BLaER1 treated with 17β-estradiol and CSF1 and Interleukin-3, amounts not matched to agents 10 nM and 100 nM (cell line): ENCODE measurements around the gene AUTS2.

Source experiments
- H3K27ac ChIP-seq, 11 experiments: shearing (Covaris generic); formaldehyde crosslinking; 2 replicates each; pipeline ENCODE4 v1.8.1; 2022
- H3K27me3 ChIP-seq, 11 experiments: shearing (Covaris generic); formaldehyde crosslinking; 2 replicates each; pipeline ENCODE4 v1.8.1; 2022
- H3K36me3 ChIP-seq, 11 experiments: shearing (Covaris generic); formaldehyde crosslinking; 2 replicates each; pipeline ENCODE4 v1.8.1; 2022
- H3K4me1 ChIP-seq, 10 experiments: shearing (Covaris generic); formaldehyde crosslinking; 2 replicates each; pipeline ENCODE4 v1.8.1; 2022
- H3K4me2 ChIP-seq, 11 experiments: shearing (Covaris generic); formaldehyde crosslinking; 2 replicates each; pipeline ENCODE4 v1.8.1; 2022
- H3K4me3 ChIP-seq, 10 experiments: shearing (Covaris generic); formaldehyde crosslinking; 2 replicates each; pipeline ENCODE4 v1.8.1; 2022
- H3K9ac ChIP-seq, 11 experiments: shearing (Covaris generic); formaldehyde crosslinking; 2 replicates each; pipeline ENCODE4 v1.8.1; 2022
- H3K9me3 ChIP-seq, 11 experiments: shearing (Covaris generic); formaldehyde crosslinking; replicated peaks in 1 of 11; 2 replicates each; pipeline ENCODE4 v1.8.1; 2022
- H4K20me1 ChIP-seq, 11 experiments: shearing (Covaris generic); formaldehyde crosslinking; 2 replicates each; pipeline ENCODE4 v1.8.1; 2022
- Cebpa-rat ChIP-seq, 11 experiments: shearing (Covaris generic); IDR thresholded peaks; 2 replicates each; pipeline ENCODE4 v1.8.1; 2022

Gene AUTS2

DNA sequence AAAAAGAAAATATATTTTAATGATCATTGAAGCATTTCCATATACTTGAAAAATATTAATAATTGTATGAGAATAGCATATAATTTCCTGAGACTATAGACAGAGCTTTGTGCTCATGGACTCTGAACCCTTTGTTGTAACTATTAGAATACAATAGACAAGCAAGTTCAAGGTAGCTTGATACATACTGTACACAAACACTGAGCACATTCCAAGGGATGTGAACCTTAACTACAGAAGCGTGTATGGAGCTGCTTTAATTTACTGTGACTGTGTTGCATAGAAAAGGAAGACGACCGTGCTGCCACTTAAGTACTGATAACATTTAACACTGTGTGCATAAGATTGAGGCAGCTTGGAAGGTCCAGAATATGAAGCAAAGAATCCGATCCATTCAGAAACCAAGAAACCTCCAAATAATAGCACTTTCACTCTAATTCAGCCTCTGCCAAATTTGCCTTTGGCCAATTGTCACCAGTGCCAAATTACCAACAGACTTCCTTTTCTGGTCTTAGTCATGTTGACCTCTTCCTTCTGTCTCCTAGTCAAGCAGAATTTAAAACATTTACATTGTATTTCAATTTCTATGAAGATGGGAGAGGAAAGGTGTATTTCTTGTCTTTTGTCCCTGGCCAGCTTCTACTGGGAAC lies 967.6 kb downstream of the AUTS2 start:
- H4K20me1 ChIP-seq: no peaks in the 10 kb centered on the region
- no peaks in the 10 kb centered on the region for H3K9me3 ChIP-seq
- H3K4me3 ChIP-seq: no peak overlapping the region
- no peak overlapping the region for H3K27ac ChIP-seq
- TF ChIP-seq Cebpa-rat (IDR thresholded peaks at IDR 0.05): no peak
- H3K36me3 ChIP-seq: peaks cover 0 to 14% (median 0%) of the 10 kb centered on the region in 11 experiments; a peak in 1 of 22 replicates
- peaks cover 18 to 51% (median 41%) of the 10 kb centered on the region in 10 experiments; a peak in 19 of 20 replicates for H3K4me1 ChIP-seq
- H3K4me2 ChIP-seq: peak overlapping the region in 3 of 11 experiments; percentile 0 to 26 (median 4); a peak in 2 of 22 replicates
- no peaks in the 10 kb centered on the region for H3K27me3 ChIP-seq
- H3K9ac ChIP-seq: no peak overlapping the region

- peak in 9 of 11 experiments; percentile 54 to 89 (median 73); a peak in 14 of 22 replicates for TF ChIP-seq Cebpa-rat (IDR thresholded peaks at IDR 0.05)
- H3K36me3 ChIP-seq: peaks cover 0 to 8% (median 0%) of the 10 kb centered on the region in 11 experiments; a peak in 2 of 22 replicates
- H3K4me1 ChIP-seq: peaks cover 18 to 59% (median 47%) of the 10 kb centered on the region in 10 experiments; a peak in 19 of 20 replicates
- H3K4me3 ChIP-seq: no peak overlapping the region
- no peak overlapping the region for H3K27ac ChIP-seq
- H4K20me1 ChIP-seq: no peaks in the 10 kb centered on the region
- H3K27me3 ChIP-seq: no peaks in the 10 kb centered on the region
- H3K4me2 ChIP-seq: peak overlapping the region in 5 of 11 experiments; percentile 2 to 41 (median 6); a peak in 5 of 22 replicates
- H3K9me3 ChIP-seq: no peaks in the 10 kb centered on the region
- no peak overlapping the region for H3K9ac ChIP-seq
These were observed 968.4 kb downstream of the AUTS2 start for GRCh38 chr7:70566671-70567070.

DNA sequence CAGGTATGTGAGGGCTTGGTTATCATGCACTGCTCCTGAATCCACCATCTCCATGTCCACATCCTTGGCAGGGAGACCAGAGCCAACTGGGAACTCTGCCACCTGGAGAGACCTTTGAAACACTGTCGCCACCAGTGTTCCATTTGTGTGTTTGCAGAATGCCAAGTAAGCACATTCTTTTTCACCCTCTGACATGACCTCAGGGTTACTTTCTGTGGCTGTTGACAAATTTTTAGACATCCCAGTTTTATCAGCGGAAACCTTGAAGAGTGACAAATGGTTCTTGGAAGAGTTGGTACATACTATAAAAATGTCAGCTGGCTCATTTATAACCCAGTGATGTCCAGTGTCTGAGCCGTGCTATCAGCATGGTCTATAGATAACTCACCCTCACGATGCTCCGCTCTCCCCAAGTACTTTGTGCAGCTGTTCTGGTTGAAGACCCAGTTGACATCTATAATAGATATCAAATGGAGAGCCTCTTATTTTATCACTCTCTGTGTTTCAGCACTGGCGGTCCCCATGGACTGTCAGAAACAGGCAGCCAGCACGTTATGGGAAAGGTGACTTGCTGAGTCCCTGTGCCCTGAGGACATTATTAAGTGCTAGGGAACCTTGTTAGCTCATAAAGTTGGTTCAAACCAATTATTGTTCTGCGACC lies 970.5 kb downstream of the AUTS2 start:
- H3K27me3 ChIP-seq: no peaks in the 10 kb centered on the region
- H3K4me2 ChIP-seq: peak overlapping the region; percentile 7 to 79 (median 64); a peak in 19 of 22 replicates
- H3K27ac ChIP-seq: peak overlapping the region in 2 of 11 experiments; percentile 4 to 12; a peak in 2 of 22 replicates
- H3K9ac ChIP-seq: no peak overlapping the region
- no peak for TF ChIP-seq Cebpa-rat (IDR thresholded peaks at IDR 0.05)
- H3K9me3 ChIP-seq: peaks cover 0 to 9% (median 0%) of the 10 kb centered on the region in 11 experiments; a peak in 5 of 22 replicates
- peaks cover 18 to 60% (median 50%) of the 10 kb centered on the region in 10 experiments; a peak in 19 of 20 replicates for H3K4me1 ChIP-seq
- no peak overlapping the region; a peak in 1 of 20 replicates for H3K4me3 ChIP-seq
- H4K20me1 ChIP-seq: no peaks in the 10 kb centered on the region
- peaks cover 0 to 14% (median 9%) of the 10 kb centered on the region in 11 experiments; a peak in 9 of 22 replicates for H3K36me3 ChIP-seq

DNA sequence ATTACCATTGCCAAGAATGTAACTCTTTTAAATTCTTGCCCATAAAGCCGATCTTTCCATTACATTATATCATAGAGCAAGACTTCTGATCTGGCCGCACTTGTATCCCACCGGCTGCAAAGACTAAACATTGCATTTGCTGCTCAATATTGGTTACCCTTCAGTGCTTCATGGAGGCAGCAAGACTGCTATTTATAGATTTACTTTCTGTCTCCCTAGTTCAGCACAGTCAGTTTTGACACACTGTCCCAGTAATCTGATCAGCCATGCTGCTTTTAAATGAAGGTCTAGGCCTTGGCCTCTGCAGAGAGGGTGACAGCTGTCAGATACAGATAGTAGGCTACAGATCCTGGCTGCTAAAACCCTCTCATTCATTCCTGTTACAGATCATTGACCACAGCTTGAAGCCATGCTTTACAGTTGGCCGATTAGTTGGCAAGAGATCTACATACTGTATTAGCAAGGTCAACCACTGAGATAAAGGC lies 971.1 kb downstream of the AUTS2 start:
- peak overlapping the region in 3 of 11 experiments; percentile 32 to 36 (median 32); a peak in 3 of 22 replicates for H3K9ac ChIP-seq
- peak overlapping the region in 2 of 10 experiments; percentile 2 to 24; a peak in 2 of 20 replicates for H3K4me3 ChIP-seq
- peak overlapping the region in 4 of 11 experiments; percentile 26 to 41 (median 34); a peak in 4 of 22 replicates for H3K27ac ChIP-seq
- H3K9me3 ChIP-seq: peaks cover 0 to 9% (median 0%) of the 10 kb centered on the region in 11 experiments; a peak in 5 of 22 replicates
- TF ChIP-seq Cebpa-rat (IDR thresholded peaks at IDR 0.05): no peak
- H3K27me3 ChIP-seq: no peaks in the 10 kb centered on the region
- H3K36me3 ChIP-seq: peaks cover 0 to 17% (median 12%) of the 10 kb centered on the region in 11 experiments; a peak in 9 of 22 replicates
- peaks cover 18 to 64% (median 50%) of the 10 kb centered on the region in 10 experiments; a peak in 19 of 20 replicates for H3K4me1 ChIP-seq
- H3K4me2 ChIP-seq: peak overlapping the region; percentile 7 to 79 (median 64); a peak in 20 of 22 replicates
- H4K20me1 ChIP-seq: no peaks in the 10 kb centered on the region

GRCh38 chr7:70570029-70570428 lies 971.8 kb downstream of the AUTS2 start:
- Histone ChIP-seq H3K9ac (peak overlapping the region in 3 of 11 experiments; percentile 32 to 36 (median 32); a peak in 3 of 22 replicates), H3K27me3 (no peaks in the 10 kb centered on the region), H3K4me3 (peak overlapping the region in 2 of 10 experiments; percentile 2 to 24; a peak in 2 of 20 replicates), H3K4me1 (peaks cover 18 to 70% (median 55%) of the 10 kb centered on the region in 10 experiments; a peak in 19 of 20 replicates), H3K27ac (peak overlapping the region in 4 of 11 experiments; percentile 26 to 41 (median 34); a peak in 5 of 22 replicates), H4K20me1 (no peaks in the 10 kb centered on the region), H3K9me3 (peaks cover 0 to 9% (median 0%) of the 10 kb centered on the region in 11 experiments; a peak in 5 of 22 replicates), H3K36me3 (peaks cover 0 to 21% (median 12%) of the 10 kb centered on the region in 11 experiments; a peak in 9 of 22 replicates), H3K4me2 (peak overlapping the region in 9 of 11 experiments; percentile 38 to 79 (median 71); a peak in 18 of 22 replicates)
- TF ChIP-seq Cebpa-rat (IDR thresholded peaks at IDR 0.05): no peak

GRCh38 chr7:70570961-70571360 lies 972.7 kb downstream of the AUTS2 start:
- TF ChIP-seq Cebpa-rat (IDR thresholded peaks at IDR 0.05): no peak
- H3K27ac ChIP-seq: no peak overlapping the region
- H3K4me2 ChIP-seq: peak overlapping the region in 7 of 11 experiments; percentile 52 to 79 (median 71); a peak in 11 of 22 replicates
- no peaks in the 10 kb centered on the region for H3K27me3 ChIP-seq
- H3K4me3 ChIP-seq: no peak overlapping the region
- H3K9ac ChIP-seq: no peak overlapping the region
- H3K4me1 ChIP-seq: peaks cover 18 to 71% (median 58%) of the 10 kb centered on the region in 10 experiments; a peak in 19 of 20 replicates
- H3K9me3 ChIP-seq: peaks cover 0 to 11% (median 0%) of the 10 kb centered on the region in 11 experiments; a peak in 5 of 22 replicates
- peaks cover 0 to 28% (median 14%) of the 10 kb centered on the region in 11 experiments; a peak in 9 of 22 replicates for H3K36me3 ChIP-seq
- no peaks in the 10 kb centered on the region for H4K20me1 ChIP-seq

- Histone ChIP-seq H3K27me3 (no peaks in the 10 kb centered on the region), H3K4me3 (no peak overlapping the region), H3K9me3 (peaks cover 0 to 14% (median 0%) of the 10 kb centered on the region in 11 experiments; a peak in 6 of 22 replicates), H3K27ac (no peak overlapping the region), H3K9ac (no peak overlapping the region), H3K4me1 (peaks cover 13 to 70% (median 56%) of the 10 kb centered on the region in 10 experiments; a peak in 19 of 20 replicates), H4K20me1 (no peaks in the 10 kb centered on the region), H3K36me3 (peaks cover 0 to 28% (median 14%) of the 10 kb centered on the region in 11 experiments; a peak in 9 of 22 replicates), H3K4me2 (peak overlapping the region in 4 of 11 experiments; percentile 16 to 78 (median 72); a peak in 6 of 22 replicates)
- no peak for TF ChIP-seq Cebpa-rat (IDR thresholded peaks at IDR 0.05)
These were observed 973.2 kb downstream of the AUTS2 start for GRCh38 chr7:70571403-70571934.

- H3K27ac ChIP-seq: no peak overlapping the region
- no peaks in the 10 kb centered on the region for H3K27me3 ChIP-seq
- 0 out of 22 replicates have a peak overlapping the region, but pooled peaks of 2 of the 11 experiments have one; percentile 16 to 72 for H3K4me2 ChIP-seq
- peaks cover 0 to 14% (median 4%) of the 10 kb centered on the region in 11 experiments; a peak in 8 of 22 replicates for H3K9me3 ChIP-seq
- H3K36me3 ChIP-seq: peaks cover 0 to 28% (median 14%) of the 10 kb centered on the region in 11 experiments; a peak in 9 of 22 replicates
- no peaks in the 10 kb centered on the region for H4K20me1 ChIP-seq
- no peak overlapping the region for H3K9ac ChIP-seq
- peaks cover 8 to 75% (median 54%) of the 10 kb centered on the region in 10 experiments; a peak in 19 of 20 replicates for H3K4me1 ChIP-seq
- no peak for TF ChIP-seq Cebpa-rat (IDR thresholded peaks at IDR 0.05)
- no peak overlapping the region for H3K4me3 ChIP-seq
These were observed 973.7 kb downstream of the AUTS2 start for GRCh38 chr7:70571961-70572360.
